NK-92 (cell line): ENCODE data around the gene ABL2.
"Not testable (repeated sequence)": the region's sequence is repeated elsewhere in the genome, so short reads cannot be mapped to it uniquely, and the experiment has no call there.

ENCODE experiments used
- DNase-seq: peaks from one replicate; lab custom pipeline; 2025; ENCODE audit not compliant: unreplicated experiment; lab: John Stamatoyannopoulos, UW

ABL2 gene

GRCh38 chr1:179217943-179218507, 11.5 kb downstream of the ABL2 start:
- DNase-seq: no peak

- DNase-seq: not testable (repeated sequence)
These were observed 16.2 kb downstream of the ABL2 start for GRCh38 chr1:179213317-179213716.

GRCh38 chr1:179208681-179209477, 20.6 kb downstream of the ABL2 start:
- DNase-seq: no peak

GRCh38 chr1:179206812-179207211, 22.7 kb downstream of the ABL2 start:
- DNase-seq: no peak

GRCh38 chr1:179205284-179205683, 24.2 kb downstream of the ABL2 start:
- DNase-seq: no peak

GRCh38 chr1:179202161-179202560, 27.3 kb downstream of the ABL2 start:
- DNase-seq: no peak

- DNase-seq: no peak
These were observed 28.9 kb downstream of the ABL2 start for GRCh38 chr1:179200586-179200985.

- DNase-seq: no peak
These were observed 31.7 kb downstream of the ABL2 start for GRCh38 chr1:179197690-179198297.

- DNase-seq: not testable (repeated sequence)
These were observed 33.6 kb downstream of the ABL2 start for GRCh38 chr1:179195857-179196256.

GRCh38 chr1:179195376-179195775, 34.1 kb downstream of the ABL2 start:
- DNase-seq: no peak

- no peak for DNase-seq
These were observed 35.4 kb downstream of the ABL2 start for GRCh38 chr1:179194068-179194537.

- DNase-seq: no peak
These were observed 38.6 kb downstream of the ABL2 start for GRCh38 chr1:179190861-179191260.

GRCh38 chr1:179187735-179188471, 41.6 kb downstream of the ABL2 start:
- no peak for DNase-seq

- DNase-seq: no peak
These were observed 42.4 kb downstream of the ABL2 start for GRCh38 chr1:179187043-179187442.

- no peak for DNase-seq
These were observed 45.1 kb downstream of the ABL2 start for GRCh38 chr1:179184403-179184802.

GRCh38 chr1:179183857-179184256, 45.6 kb downstream of the ABL2 start:
- DNase-seq: no peak

- DNase-seq: no peak
These were observed 50.5 kb downstream of the ABL2 start for GRCh38 chr1:179178950-179179349.

- no peak for DNase-seq
These were observed 51.3 kb downstream of the ABL2 start for GRCh38 chr1:179178183-179178582.

GRCh38 chr1:179177615-179178014, 51.9 kb downstream of the ABL2 start:
- no peak for DNase-seq

- DNase-seq: no peak
These were observed 52.3 kb downstream of the ABL2 start for GRCh38 chr1:179177182-179177581.

GRCh38 chr1:179175011-179175841, 54.3 kb downstream of the ABL2 start:
- no peak for DNase-seq
